ENCODE data around the gene TDRD10. TPM values are rescaled to one million over a fixed set of nuclear protein-coding genes. Genes with fewer than 3 reads are reported as not detected.

TDRD10 gene
- total and polyA plus RNA-seq, 2 donors (not counting 1 experiment from before 2014, with no cell fraction given) = under 0.01 TPM; not detected in 1

- H3K4me2 ChIP-seq (ENCODE audit: extremely low read depth, insufficient read depth, low read length) = no peak overlapping the region
- no peaks in the 10 kb centered on the region for H3K36me3 ChIP-seq (ENCODE audit: control insufficient read depth, insufficient read depth, low read length)
- no peak overlapping the region for H3K9ac ChIP-seq (ENCODE audit: insufficient read depth, low read length)
- H3K4me1 ChIP-seq (ENCODE audit: control insufficient read depth, extremely low read depth, insufficient read depth, low read length) = no peaks in the 10 kb centered on the region
- no peak for DNase-seq (ENCODE audit: low read depth in 2 of 2)
- no peaks in the 10 kb centered on the region for H3K79me2 ChIP-seq (ENCODE audit: control insufficient read depth, insufficient read depth, low read length)
- peaks cover 29% of the 10 kb centered on the region for H3K27me3 ChIP-seq (ENCODE audit: control insufficient read depth, insufficient read depth, low read length)
- no peak overlapping the region for H3K27ac ChIP-seq (ENCODE audit: insufficient read depth, low read length)
- no peak overlapping the region for H3K4me3 ChIP-seq (replicated peaks in 1 of 4; ENCODE audit: control extremely low read depth in 1 of 4, insufficient read depth in 1 of 4, low read depth in 3 of 4, low read length in 4 of 4)
- TF ChIP-seq, protein P1, sequence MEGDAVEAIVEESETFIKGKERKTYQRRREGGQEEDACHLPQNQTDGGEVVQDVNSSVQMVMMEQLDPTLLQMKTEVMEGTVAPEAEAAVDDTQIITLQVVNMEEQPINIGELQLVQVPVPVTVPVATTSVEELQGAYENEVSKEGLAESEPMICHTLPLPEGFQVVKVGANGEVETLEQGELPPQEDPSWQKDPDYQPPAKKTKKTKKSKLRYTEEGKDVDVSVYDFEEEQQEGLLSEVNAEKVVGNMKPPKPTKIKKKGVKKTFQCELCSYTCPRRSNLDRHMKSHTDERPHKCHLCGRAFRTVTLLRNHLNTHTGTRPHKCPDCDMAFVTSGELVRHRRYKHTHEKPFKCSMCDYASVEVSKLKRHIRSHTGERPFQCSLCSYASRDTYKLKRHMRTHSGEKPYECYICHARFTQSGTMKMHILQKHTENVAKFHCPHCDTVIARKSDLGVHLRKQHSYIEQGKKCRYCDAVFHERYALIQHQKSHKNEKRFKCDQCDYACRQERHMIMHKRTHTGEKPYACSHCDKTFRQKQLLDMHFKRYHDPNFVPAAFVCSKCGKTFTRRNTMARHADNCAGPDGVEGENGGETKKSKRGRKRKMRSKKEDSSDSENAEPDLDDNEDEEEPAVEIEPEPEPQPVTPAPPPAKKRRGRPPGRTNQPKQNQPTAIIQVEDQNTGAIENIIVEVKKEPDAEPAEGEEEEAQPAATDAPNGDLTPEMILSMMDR (conservative IDR thresholded peaks at IDR 0.05 in 1 of 2, IDR thresholded peaks at IDR 0.05 in 1 of 2; ENCODE audit: low read depth in 1 of 2, low read length in 2 of 2) = no peak
- TF ChIP-seq EZH2 (IDR thresholded peaks at IDR 0.05; ENCODE audit: low read length, missing control alignments) = peak; percentile 5
- no peaks in the 10 kb centered on the region for H4K20me1 ChIP-seq (ENCODE audit: control insufficient read depth, extremely low read depth, insufficient read depth, low read length)
- H3K9me3 ChIP-seq (ENCODE audit: control insufficient read depth, insufficient read depth, low read depth, low read length) = no peaks in the 10 kb centered on the region
- H2AFZ ChIP-seq (ENCODE audit: low read length) = no peak overlapping the region
Measured at GRCh38 chr1:154492115-154492514, 9.9 kb upstream of the TDRD10 start.

DNA sequence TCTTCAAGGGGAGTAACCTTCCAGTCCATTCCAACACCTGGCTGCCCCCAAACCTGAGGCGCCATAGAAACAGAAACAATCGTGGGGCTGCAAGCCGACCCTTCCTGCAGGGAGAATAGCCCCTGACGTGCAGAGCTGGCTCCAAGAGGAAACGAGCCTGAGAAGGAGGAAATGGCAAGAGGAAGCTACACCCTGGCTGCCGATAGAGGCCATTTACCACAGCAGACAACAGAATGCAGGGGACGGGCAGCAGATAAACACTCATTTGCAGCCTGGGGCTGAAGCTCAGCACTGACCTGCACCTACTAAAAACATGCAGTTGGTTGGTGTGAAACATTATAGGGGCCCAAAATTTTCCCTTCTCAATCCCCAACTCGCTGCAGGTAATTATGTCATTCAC is 8.7 kb upstream of the TDRD10 start:
- no peak overlapping the region for H3K4me3 ChIP-seq (replicated peaks in 1 of 4; ENCODE audit: control extremely low read depth in 1 of 4, insufficient read depth in 1 of 4, low read depth in 3 of 4, low read length in 4 of 4)
- TF ChIP-seq, protein P1 (conservative IDR thresholded peaks at IDR 0.05 in 1 of 2, IDR thresholded peaks at IDR 0.05 in 1 of 2; ENCODE audit: low read depth in 1 of 2, low read length in 2 of 2) = no peak
- no peak for TF ChIP-seq EZH2 (IDR thresholded peaks at IDR 0.05; ENCODE audit: low read length, missing control alignments)
- no peak overlapping the region for H3K4me2 ChIP-seq (ENCODE audit: extremely low read depth, insufficient read depth, low read length)
- H2AFZ ChIP-seq (ENCODE audit: low read length) = no peak overlapping the region
- no peaks in the 10 kb centered on the region for H3K79me2 ChIP-seq (ENCODE audit: control insufficient read depth, insufficient read depth, low read length)
- H3K27me3 ChIP-seq (ENCODE audit: control insufficient read depth, insufficient read depth, low read length) = peaks cover 32% of the 10 kb centered on the region
- no peaks in the 10 kb centered on the region for H3K4me1 ChIP-seq (ENCODE audit: control insufficient read depth, extremely low read depth, insufficient read depth, low read length)
- no peak for DNase-seq (ENCODE audit: low read depth in 2 of 2)
- no peak overlapping the region for H3K27ac ChIP-seq (ENCODE audit: insufficient read depth, low read length)
- no peaks in the 10 kb centered on the region for H3K36me3 ChIP-seq (ENCODE audit: control insufficient read depth, insufficient read depth, low read length)
- H4K20me1 ChIP-seq (ENCODE audit: control insufficient read depth, extremely low read depth, insufficient read depth, low read length) = no peaks in the 10 kb centered on the region
- no peaks in the 10 kb centered on the region for H3K9me3 ChIP-seq (ENCODE audit: control insufficient read depth, insufficient read depth, low read depth, low read length)
- no peak overlapping the region for H3K9ac ChIP-seq (ENCODE audit: insufficient read depth, low read length)

GRCh38 chr1:154495496-154496273 is 6.3 kb upstream of the TDRD10 start:
- H2AFZ ChIP-seq (ENCODE audit: low read length) = no peak overlapping the region
- H3K79me2 ChIP-seq (ENCODE audit: control insufficient read depth, insufficient read depth, low read length) = no peaks in the 10 kb centered on the region
- H3K27ac ChIP-seq (ENCODE audit: insufficient read depth, low read length) = no peak overlapping the region
- H3K9me3 ChIP-seq (ENCODE audit: control insufficient read depth, insufficient read depth, low read depth, low read length) = no peaks in the 10 kb centered on the region
- H3K4me2 ChIP-seq (ENCODE audit: extremely low read depth, insufficient read depth, low read length) = no peak overlapping the region
- H4K20me1 ChIP-seq (ENCODE audit: control insufficient read depth, extremely low read depth, insufficient read depth, low read length) = no peaks in the 10 kb centered on the region
- no peaks in the 10 kb centered on the region for H3K4me1 ChIP-seq (ENCODE audit: control insufficient read depth, extremely low read depth, insufficient read depth, low read length)
- DNase-seq (ENCODE audit: low read depth in 2 of 2) = no peak
- peaks cover 38% of the 10 kb centered on the region for H3K27me3 ChIP-seq (ENCODE audit: control insufficient read depth, insufficient read depth, low read length)
- no peak overlapping the region for H3K4me3 ChIP-seq (replicated peaks in 1 of 4; ENCODE audit: control extremely low read depth in 1 of 4, insufficient read depth in 1 of 4, low read depth in 3 of 4, low read length in 4 of 4)
- TF ChIP-seq, protein P1 (conservative IDR thresholded peaks at IDR 0.05 in 1 of 2, IDR thresholded peaks at IDR 0.05 in 1 of 2; ENCODE audit: low read depth in 1 of 2, low read length in 2 of 2) = no peak
- TF ChIP-seq EZH2 (IDR thresholded peaks at IDR 0.05; ENCODE audit: low read length, missing control alignments) = no peak
- H3K9ac ChIP-seq (ENCODE audit: insufficient read depth, low read length) = no peak overlapping the region
- H3K36me3 ChIP-seq (ENCODE audit: control insufficient read depth, insufficient read depth, low read length) = no peaks in the 10 kb centered on the region

Measured in fibroblast of lung (primary cell).